Gastrocnemius medialis (tissue), 4 donors: ENCODE measurements around the gene CCL25. TPM values are rescaled to one million over a fixed set of nuclear protein-coding genes. Genes with fewer than 3 reads are reported as not detected.

ENCODE experiments used
- ATAC-seq, 2 donors: fragments of 150-250 bp; one replicate each; pipeline ENCODE4 v1.9.1; 2016
- DNase-seq, 2 donors: peaks; one replicate each; pipeline ENCODE4 v3.0.0-alpha.2; 2019
- H3K27ac ChIP-seq, 4 donors: fragments of 200-600 bp; sonication (generic); 1 replicate in 1 of 4; 2 replicates in 3 of 4; pipeline ENCODE4 v1.5.1; 2016 to 2018; ENCODE audit warnings: mild to moderate bottlenecking in 2 of 4, moderate library complexity in 1 of 4
- H3K27me3 ChIP-seq, 3 donors: fragments of 200-600 bp; sonication (generic) in 2 of 3; 1 replicate in 1 of 3; 2 replicates in 2 of 3; pipeline versions ENCODE4 v1.5.1 to v1.6.0; 2016 to 2019; ENCODE audit warnings: mild to moderate bottlenecking in 1 of 3, moderate library complexity in 1 of 3
- H3K36me3 ChIP-seq, 2 donors: fragments of 200-600 bp; sonication (generic) in 1 of 2; one replicate each; pipeline ENCODE4 v1.5.1; 2017 to 2018
- H3K4me1 ChIP-seq, 2 donors: fragments of 200-600 bp; sonication (generic) in 1 of 2; one replicate each; pipeline ENCODE4 v1.5.1; 2016 to 2017; ENCODE audit warnings: mild to moderate bottlenecking in 2 of 2
- H3K4me3 ChIP-seq, 4 donors: fragments of 200-600 bp; sonication (generic) in 3 of 4; 1 replicate in 1 of 4; 2 replicates in 3 of 4; pipeline ENCODE4 v1.5.1; 2016 to 2019; ENCODE audit warnings: mild to moderate bottlenecking in 2 of 4
- H3K9me3 ChIP-seq, 3 donors: fragments of 200-600 bp; sonication (generic) in 2 of 3; 1 replicate in 1 of 3; 2 replicates in 2 of 3; pipeline ENCODE4 v1.5.1; 2016 to 2019
- POLR2A ChIP-seq, 2 donors: fragments of 450-650 bp; IDR thresholded peaks; one replicate each; pipeline ENCODE4 v1.6.1; 2017; ENCODE audit warnings: antibody characterized with exemption in 2 of 2, mild to moderate bottlenecking in 2 of 2, moderate library complexity in 2 of 2
- in situ Hi-C, 4 donors: fragments of 200-750 bp; cut with MboI; loops; one replicate each; pipeline versions ENCODE4 v1.15.0 to v1.8.0; 2017; ENCODE audit warnings: low sequenced_read_pairs in 4 of 4
- intact Hi-C: fragments of 100-400 bp; cut with DNase I; formaldehyde crosslinking; loops from one replicate; pipeline ENCODE4 v1.15.1; 2023; ENCODE audit warnings: low total_unique reads
- total RNA-seq, 4 donors: library from RNA; depleted of rRNA; stranded (reverse); fragments of >200 nt; gene quantifications; one replicate each; pipeline versions ENCODE4 v1.1.0 to v1.2.3, GENCODE V29; 2016
- TF ChIP-seq, protein P1 (sequence below), 5 experiments: fragments of 450-650 bp in 3 of 5; fragments of 200-600 bp in 2 of 5; sonication (generic) in 2 of 5; IDR thresholded peaks in 4 of 5; conservative IDR thresholded peaks in 1 of 5; 1 replicate in 4 of 5; 2 replicates in 1 of 5; pipeline ENCODE4 v1.5.1; 2016 to 2019; ENCODE audit warnings: antibody characterized with exemption in 5 of 5, mild to moderate bottlenecking in 3 of 5, moderate library complexity in 3 of 5

Gene CCL25
- total RNA-seq, 4 donors from 2014 or later, result not detected

DNA sequence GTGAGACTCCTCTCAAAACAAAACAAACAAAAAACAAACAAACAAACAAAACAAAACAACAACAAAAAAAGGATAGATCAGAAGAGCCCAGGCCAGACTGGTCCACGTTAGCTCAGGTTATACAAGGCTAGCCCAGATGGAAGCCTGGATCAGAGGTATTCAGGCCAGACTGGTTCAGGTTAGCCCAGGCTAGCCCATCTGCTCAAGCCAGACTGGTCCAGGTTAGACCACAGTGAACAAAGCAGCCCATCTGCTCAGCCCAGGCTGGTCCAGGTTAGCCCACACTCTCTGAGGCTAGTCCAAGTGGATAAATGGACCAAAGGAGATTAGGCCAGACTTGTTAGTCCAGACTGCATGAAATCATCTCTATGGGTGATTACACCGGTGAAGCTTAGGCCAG, 41.2 kb downstream of the CCL25 start:
- Histone ChIP-seq H3K4me1 (no peaks in the 10 kb centered on the region), H3K27me3 (no peaks in the 10 kb centered on the region), H3K9me3 (peaks cover 0 to 12% (median 8%) of the 10 kb centered on the region in 3 donors), H3K27ac (no peak overlapping the region), H3K36me3 (no peaks in the 10 kb centered on the region), H3K4me3 (no peak overlapping the region)
- in situ Hi-C loops (no loop called here), intact Hi-C loops (no loop called here)
- ATAC-seq (no peak), DNase-seq (no peak)
- TF ChIP-seq, protein P1, sequence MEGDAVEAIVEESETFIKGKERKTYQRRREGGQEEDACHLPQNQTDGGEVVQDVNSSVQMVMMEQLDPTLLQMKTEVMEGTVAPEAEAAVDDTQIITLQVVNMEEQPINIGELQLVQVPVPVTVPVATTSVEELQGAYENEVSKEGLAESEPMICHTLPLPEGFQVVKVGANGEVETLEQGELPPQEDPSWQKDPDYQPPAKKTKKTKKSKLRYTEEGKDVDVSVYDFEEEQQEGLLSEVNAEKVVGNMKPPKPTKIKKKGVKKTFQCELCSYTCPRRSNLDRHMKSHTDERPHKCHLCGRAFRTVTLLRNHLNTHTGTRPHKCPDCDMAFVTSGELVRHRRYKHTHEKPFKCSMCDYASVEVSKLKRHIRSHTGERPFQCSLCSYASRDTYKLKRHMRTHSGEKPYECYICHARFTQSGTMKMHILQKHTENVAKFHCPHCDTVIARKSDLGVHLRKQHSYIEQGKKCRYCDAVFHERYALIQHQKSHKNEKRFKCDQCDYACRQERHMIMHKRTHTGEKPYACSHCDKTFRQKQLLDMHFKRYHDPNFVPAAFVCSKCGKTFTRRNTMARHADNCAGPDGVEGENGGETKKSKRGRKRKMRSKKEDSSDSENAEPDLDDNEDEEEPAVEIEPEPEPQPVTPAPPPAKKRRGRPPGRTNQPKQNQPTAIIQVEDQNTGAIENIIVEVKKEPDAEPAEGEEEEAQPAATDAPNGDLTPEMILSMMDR (IDR thresholded peaks at IDR 0.05 in 4 of 5, conservative IDR thresholded peaks at IDR 0.05 in 1 of 5), result no peak
- TF ChIP-seq POLR2A (IDR thresholded peaks at IDR 0.05), result no peak

DNA sequence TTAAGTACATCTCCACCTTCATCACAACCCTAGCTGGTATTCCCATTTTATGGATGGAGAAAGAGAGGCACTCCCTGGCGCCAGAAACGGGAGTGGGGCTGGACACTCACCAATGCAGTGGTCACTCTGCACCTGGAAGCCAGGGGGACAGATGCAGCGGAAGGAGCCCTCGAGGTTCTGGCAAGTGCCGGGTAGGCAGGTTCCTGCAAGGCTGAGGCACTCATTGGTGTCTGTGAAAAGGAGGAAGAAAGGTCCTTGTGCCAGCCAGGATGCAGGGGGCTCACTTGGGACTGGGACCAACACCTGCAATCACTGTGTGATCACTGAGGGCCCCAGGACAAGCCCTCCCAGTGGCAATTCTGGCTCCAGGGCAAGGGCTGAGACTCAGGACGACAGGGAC, 41.8 kb downstream of the CCL25 start:
- Histone ChIP-seq H3K4me3 (no peak overlapping the region), H3K27ac (no peak overlapping the region), H3K27me3 (no peaks in the 10 kb centered on the region), H3K4me1 (no peaks in the 10 kb centered on the region), H3K9me3 (peaks cover 0 to 12% (median 8%) of the 10 kb centered on the region in 3 donors), H3K36me3 (no peaks in the 10 kb centered on the region)
- DNase-seq (no peak), ATAC-seq (no peak)
- in situ Hi-C loops, result no loop called here
- intact Hi-C loops, result no loop called here
- TF ChIP-seq, protein P1 (IDR thresholded peaks at IDR 0.05 in 4 of 5, conservative IDR thresholded peaks at IDR 0.05 in 1 of 5), result no peak

DNA sequence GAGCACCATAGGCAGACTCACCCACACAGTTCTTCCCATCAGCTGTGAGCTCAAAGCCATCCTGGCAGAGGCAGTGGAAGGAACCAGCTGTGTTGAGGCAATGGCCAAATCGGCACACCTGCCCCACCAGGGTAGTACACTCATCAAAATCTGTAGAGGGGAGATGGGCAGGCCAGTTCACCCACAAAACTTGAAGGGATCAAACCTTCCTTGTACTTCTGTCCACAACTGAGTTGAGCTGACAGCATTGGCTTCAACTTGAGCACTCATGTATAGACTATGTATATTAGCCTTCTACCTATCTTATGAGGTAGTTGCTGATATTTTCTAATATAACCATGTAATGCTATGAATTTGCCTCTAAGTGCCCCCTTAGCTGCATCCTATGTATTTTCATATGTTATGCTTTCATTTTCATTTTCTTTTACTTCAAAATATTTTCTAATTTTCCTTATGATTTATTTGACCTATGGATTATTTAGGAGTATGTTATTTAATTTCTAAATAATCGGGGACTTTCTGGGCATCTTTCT, 42.9 kb downstream of the CCL25 start:
- intact Hi-C loops (no loop called here), in situ Hi-C loops (no loop called here)
- TF ChIP-seq POLR2A (IDR thresholded peaks at IDR 0.05), result no peak
- TF ChIP-seq, protein P1 (IDR thresholded peaks at IDR 0.05 in 4 of 5, conservative IDR thresholded peaks at IDR 0.05 in 1 of 5), result no peak
- H3K27ac ChIP-seq, result no peak overlapping the region
- peak overlapping the region in 1 of 4 donors; percentile 4 for H3K4me3 ChIP-seq
- DNase-seq (no peak), ATAC-seq (no peak)
- H3K9me3 ChIP-seq, result peaks cover 0 to 12% (median 8%) of the 10 kb centered on the region in 3 donors
- H3K4me1 ChIP-seq, result no peaks in the 10 kb centered on the region
- H3K27me3 ChIP-seq, result no peaks in the 10 kb centered on the region
- H3K36me3 ChIP-seq, result no peaks in the 10 kb centered on the region

DNA sequence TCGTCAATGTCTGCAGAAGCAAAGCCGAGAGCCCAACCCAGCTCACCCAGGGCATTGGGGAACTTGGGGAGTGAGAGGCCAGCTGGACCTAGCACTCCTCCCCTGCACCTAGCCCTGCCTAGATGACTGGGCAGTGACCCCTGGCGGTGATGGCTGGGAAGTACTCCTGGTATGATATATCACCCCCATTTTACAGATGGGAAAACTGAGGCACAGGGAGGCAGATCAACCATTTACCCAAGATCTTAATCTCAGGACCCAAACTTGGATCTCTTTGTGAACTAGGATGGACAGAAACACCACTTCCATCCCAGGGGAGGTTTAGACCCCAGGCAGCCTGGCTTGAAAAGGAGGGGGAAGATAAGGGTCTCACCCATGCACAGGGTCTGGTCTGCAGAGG, 43.5 kb downstream of the CCL25 start:
- Histone ChIP-seq H3K4me1 (no peaks in the 10 kb centered on the region), H3K9me3 (peaks cover 0 to 12% (median 8%) of the 10 kb centered on the region in 3 donors), H3K36me3 (no peaks in the 10 kb centered on the region), H3K27me3 (no peaks in the 10 kb centered on the region), H3K27ac (no peak overlapping the region), H3K4me3 (peak overlapping the region in 1 of 4 donors; percentile 12)
- TF ChIP-seq, protein P1 (IDR thresholded peaks at IDR 0.05 in 4 of 5, conservative IDR thresholded peaks at IDR 0.05 in 1 of 5), result no peak
- no peak for TF ChIP-seq POLR2A (IDR thresholded peaks at IDR 0.05)
- intact Hi-C loops (no loop called here), in situ Hi-C loops (no loop called here)
- ATAC-seq, result no peak
- no peak for DNase-seq

DNA sequence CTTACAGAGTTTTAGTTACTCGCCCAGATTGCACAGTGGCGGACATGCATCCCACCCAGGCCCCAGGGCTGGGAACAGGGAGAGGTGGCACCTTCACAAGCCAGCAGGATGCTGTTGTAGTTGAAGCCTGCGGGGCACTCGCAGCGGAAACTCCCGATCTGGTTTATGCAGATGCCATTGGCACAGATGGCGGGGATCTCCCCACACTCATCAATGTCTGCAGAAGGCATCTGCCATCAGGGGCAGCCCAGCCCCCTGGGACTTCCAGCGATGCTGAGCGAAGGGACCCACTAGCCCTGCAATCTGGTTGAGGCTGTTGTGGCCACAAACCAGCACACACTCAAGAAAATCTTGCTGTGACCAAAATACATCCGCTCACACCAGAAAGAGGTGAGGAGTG, 44.6 kb downstream of the CCL25 start:
- in situ Hi-C loops (no loop called here), intact Hi-C loops (no loop called here)
- TF ChIP-seq, protein P1 (IDR thresholded peaks at IDR 0.05 in 4 of 5, conservative IDR thresholded peaks at IDR 0.05 in 1 of 5), result no peak
- TF ChIP-seq POLR2A (IDR thresholded peaks at IDR 0.05), result no peak
- no peak overlapping the region for H3K4me3 ChIP-seq
- no peaks in the 10 kb centered on the region for H3K36me3 ChIP-seq
- H3K4me1 ChIP-seq, result no peaks in the 10 kb centered on the region
- no peak overlapping the region for H3K27ac ChIP-seq
- DNase-seq (no peak), ATAC-seq (no peak)
- H3K27me3 ChIP-seq, result no peaks in the 10 kb centered on the region
- peaks cover 0 to 12% (median 8%) of the 10 kb centered on the region in 3 donors for H3K9me3 ChIP-seq
